Measurements from ENCODE around the gene SLF1. TPM values are rescaled to one million over a fixed set of nuclear protein-coding genes. Genes with fewer than 3 reads are reported as not detected.

SLF1 gene
- total RNA-seq, 2 donors from 2014 or later: 2.3 to 11.2 TPM

DNA sequence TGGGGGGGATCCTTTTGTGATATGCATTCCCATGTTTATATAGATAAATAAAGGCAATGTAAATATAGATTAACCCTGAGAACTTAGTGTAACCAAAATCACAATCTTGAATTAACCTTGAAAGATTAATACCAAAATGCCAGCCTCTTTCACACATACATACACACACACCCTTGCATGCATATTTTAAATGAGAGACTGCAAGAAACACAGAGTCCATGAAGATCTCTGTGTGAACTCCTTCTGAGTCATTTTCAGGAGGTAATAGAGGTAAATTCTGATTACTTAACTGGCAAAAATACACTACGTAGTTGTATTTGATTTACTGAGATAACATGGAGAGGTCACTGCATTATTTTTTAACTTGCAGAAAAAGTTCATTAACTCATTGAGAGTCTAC is 118.0 kb downstream of the SLF1 start:
- Histone ChIP-seq H3K4me3 (no peak overlapping the region), H3K36me3 (replicated peaks in 1 of 2; ENCODE audit: insufficient read depth in 1 of 2, low read depth in 2 of 2) (no peaks in the 10 kb centered on the region), H3K27ac (no peak overlapping the region), H3K4me1 (no peaks in the 10 kb centered on the region), H3K9me3 (no peaks in the 10 kb centered on the region), H3K27me3 (no peaks in the 10 kb centered on the region)
- TF ChIP-seq POLR2A (IDR thresholded peaks at IDR 0.05): no peak
- TF ChIP-seq, protein P1, sequence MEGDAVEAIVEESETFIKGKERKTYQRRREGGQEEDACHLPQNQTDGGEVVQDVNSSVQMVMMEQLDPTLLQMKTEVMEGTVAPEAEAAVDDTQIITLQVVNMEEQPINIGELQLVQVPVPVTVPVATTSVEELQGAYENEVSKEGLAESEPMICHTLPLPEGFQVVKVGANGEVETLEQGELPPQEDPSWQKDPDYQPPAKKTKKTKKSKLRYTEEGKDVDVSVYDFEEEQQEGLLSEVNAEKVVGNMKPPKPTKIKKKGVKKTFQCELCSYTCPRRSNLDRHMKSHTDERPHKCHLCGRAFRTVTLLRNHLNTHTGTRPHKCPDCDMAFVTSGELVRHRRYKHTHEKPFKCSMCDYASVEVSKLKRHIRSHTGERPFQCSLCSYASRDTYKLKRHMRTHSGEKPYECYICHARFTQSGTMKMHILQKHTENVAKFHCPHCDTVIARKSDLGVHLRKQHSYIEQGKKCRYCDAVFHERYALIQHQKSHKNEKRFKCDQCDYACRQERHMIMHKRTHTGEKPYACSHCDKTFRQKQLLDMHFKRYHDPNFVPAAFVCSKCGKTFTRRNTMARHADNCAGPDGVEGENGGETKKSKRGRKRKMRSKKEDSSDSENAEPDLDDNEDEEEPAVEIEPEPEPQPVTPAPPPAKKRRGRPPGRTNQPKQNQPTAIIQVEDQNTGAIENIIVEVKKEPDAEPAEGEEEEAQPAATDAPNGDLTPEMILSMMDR (IDR thresholded peaks at IDR 0.05): no peak
- DNase-seq: no peak
- WGBS, 2 donors: 32 to 46% methylated on average over 1 of the region's 1 CpG
- intact Hi-C loops (cut with DNase I): no loop called here
- ATAC-seq: no peak

DNA sequence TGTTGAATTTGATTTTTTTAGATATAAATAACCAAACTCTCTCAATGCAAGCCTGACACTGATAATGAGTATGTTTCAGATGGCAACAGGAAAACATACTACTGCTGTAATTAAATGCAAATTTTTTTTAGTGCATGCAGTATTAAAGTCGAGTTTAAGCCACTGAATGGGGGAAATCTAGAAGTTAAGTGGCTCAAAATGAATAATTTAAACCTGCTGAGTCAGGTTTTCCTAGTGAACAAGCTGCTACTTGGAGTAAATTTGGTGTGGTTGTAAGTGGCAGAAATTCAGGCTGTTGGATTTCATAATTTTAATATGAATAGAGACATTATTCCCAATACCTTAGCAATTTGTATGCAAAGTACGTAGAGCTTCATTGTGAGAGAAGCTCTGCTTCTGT is 121.8 kb downstream of the SLF1 start:
- H3K9me3 ChIP-seq: no peaks in the 10 kb centered on the region
- 54 to 60% methylated on average over 2 of the region's 2 CpGs for WGBS, 2 donors
- intact Hi-C loops (cut with DNase I): no loop called here

DNA sequence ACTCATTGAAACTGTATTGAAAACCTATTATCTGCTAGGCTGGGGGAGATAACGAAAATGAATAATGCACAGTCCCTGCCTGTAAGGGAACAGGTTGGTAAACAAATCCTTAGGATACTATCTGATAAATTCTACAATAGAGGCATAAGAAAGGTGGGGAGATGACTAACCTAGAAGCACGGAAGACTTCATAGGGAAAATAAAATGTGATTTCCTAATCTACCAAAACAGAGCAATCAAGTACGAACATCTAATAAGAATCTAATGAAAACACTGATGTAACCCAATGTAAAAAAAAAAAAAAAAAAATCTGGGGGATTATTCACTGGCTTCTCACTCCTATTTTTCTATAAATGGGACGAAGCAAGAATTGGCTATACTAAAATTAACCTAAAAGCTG is 124.4 kb downstream of the SLF1 start:
- no peaks in the 10 kb centered on the region for H3K9me3 ChIP-seq
- H3K4me3 ChIP-seq: no peak overlapping the region
- no peak for TF ChIP-seq POLR2A (IDR thresholded peaks at IDR 0.05)
- TF ChIP-seq, protein P1 (IDR thresholded peaks at IDR 0.05): no peak
- no peaks in the 10 kb centered on the region for H3K4me1 ChIP-seq
- 71 to 79% methylated on average over 4 of the region's 4 CpGs for WGBS, 2 donors
- ATAC-seq (no peak), DNase-seq (no peak)
- no peaks in the 10 kb centered on the region for H3K36me3 ChIP-seq (replicated peaks in 1 of 2; ENCODE audit: insufficient read depth in 1 of 2, low read depth in 2 of 2)
- H3K27ac ChIP-seq: no peak overlapping the region
- intact Hi-C loops (cut with DNase I): no loop called here
- no peaks in the 10 kb centered on the region for H3K27me3 ChIP-seq

More for the DNA sequence above, 121.8 kb downstream of the SLF1 start:
- Histone ChIP-seq H3K36me3 (replicated peaks in 1 of 2; ENCODE audit: insufficient read depth in 1 of 2, low read depth in 2 of 2) (no peaks in the 10 kb centered on the region), H3K27ac (no peak overlapping the region), H3K4me3 (no peak overlapping the region), H3K27me3 (no peaks in the 10 kb centered on the region), H3K4me1 (no peaks in the 10 kb centered on the region)
- ATAC-seq: no peak
- DNase-seq: no peak
- TF ChIP-seq POLR2A (IDR thresholded peaks at IDR 0.05): no peak
- TF ChIP-seq, protein P1 (IDR thresholded peaks at IDR 0.05): no peak

DNA sequence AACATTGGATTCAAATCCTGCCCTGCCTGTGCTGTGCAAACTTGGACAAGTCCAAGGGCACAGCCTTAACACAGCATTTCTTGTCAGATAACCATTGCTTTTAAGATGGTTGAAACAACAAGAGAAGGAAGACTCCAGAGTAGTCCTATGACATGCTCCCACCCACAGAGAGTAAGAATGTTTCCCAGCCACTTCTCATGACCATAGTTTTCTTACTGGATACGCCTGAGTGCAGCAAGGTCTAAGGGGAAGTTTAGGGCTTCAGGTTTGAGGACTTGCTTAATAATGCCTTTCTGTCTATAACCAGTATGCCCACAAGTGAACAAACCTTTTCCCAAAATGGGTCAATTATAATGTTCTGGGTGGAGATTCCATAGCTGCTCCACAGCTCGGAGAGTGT is 126.4 kb downstream of the SLF1 start:
- no peaks in the 10 kb centered on the region for H3K9me3 ChIP-seq
- DNase-seq (no peak), ATAC-seq (no peak)
- H3K4me1 ChIP-seq: no peaks in the 10 kb centered on the region
- H3K27ac ChIP-seq: no peak overlapping the region
- no peak for TF ChIP-seq POLR2A (IDR thresholded peaks at IDR 0.05)
- TF ChIP-seq, protein P1 (IDR thresholded peaks at IDR 0.05): no peak
- no peaks in the 10 kb centered on the region for H3K27me3 ChIP-seq
- WGBS, 2 donors: 91 to 92% methylated on average over 2 of the region's 2 CpGs
- intact Hi-C loops (cut with DNase I): no loop called here
- no peaks in the 10 kb centered on the region for H3K36me3 ChIP-seq (replicated peaks in 1 of 2; ENCODE audit: insufficient read depth in 1 of 2, low read depth in 2 of 2)
- no peak overlapping the region for H3K4me3 ChIP-seq

All from body of pancreas (tissue), 4 donors.